Mucosa of descending colon (tissue), 3 donors: ENCODE data around the gene HHLA2. TPM values are rescaled to one million over a fixed set of nuclear protein-coding genes. Genes with fewer than 3 reads are reported as not detected.
A peak's percentile ranks its signal among the peaks of the same experiment; 100 is the strongest.

Experiments
- ATAC-seq: fragments of 200-7000 bp; cut with Tn5 transposase; one replicate; pipeline ENCODE4 v1.9.1; 2020; ENCODE audit warnings: mild to moderate bottlenecking, moderate library complexity
- DNase-seq, 3 donors: peaks; one replicate each; pipeline ENCODE4 v3.0.0-alpha.2; 2020
- H3K36me3 ChIP-seq: fragments of 200-600 bp; one replicate; pipeline ENCODE4 v1.8.0; 2021; ENCODE audit warnings: low read depth, mild to moderate bottlenecking
- H3K4me1 ChIP-seq: fragments of 200-600 bp; one replicate; pipeline ENCODE4 v1.8.0; 2021; ENCODE audit warnings: low read depth, mild to moderate bottlenecking
- H3K4me3 ChIP-seq: fragments of 200-600 bp; one replicate; pipeline ENCODE4 v1.8.0; 2021; ENCODE audit warnings: mild to moderate bottlenecking
- H3K9me3 ChIP-seq: fragments of 200-600 bp; one replicate; pipeline ENCODE4 v1.8.0; 2021; ENCODE audit warnings: mild to moderate bottlenecking
- intact Hi-C, 2 donors: fragments of 100-400 bp; cut with DNase I in 1 of 2; cut with micrococcal nuclease in 1 of 2; formaldehyde crosslinking; loops; one replicate each; pipeline versions ENCODE4 v1.11.0 to v1.11.1; 2022; cut with DNase I, micrococcal nuclease
- total RNA-seq, 3 donors: library from RNA; stranded (reverse); fragmentation: NEBNext Ultra II Directional in 2 of 3; extraction: Animal tissue kit (Norgen Biotek cat#: 25700) in 2 of 3; gene quantifications; one replicate each; pipeline versions ENCODE4 v1.2.1 to v1.2.4, GENCODE V29; 2021 to 2023
- TF ChIP-seq, protein P1 (sequence below): fragments of 200-600 bp; IDR thresholded peaks from one replicate; pipeline ENCODE4 v1.8.0; 2022; ENCODE audit warnings: antibody characterized with exemption, mild to moderate bottlenecking
- donor health status: DM: no; HTN: no; CAD: no; lungs with moderate emphysema.
- donor health status: DM: no; HTN: no; CAD: no.
- donor health status: DM: no; HTN: yes; CAD: no.

HHLA2 gene
- total RNA-seq, 3 donors from 2014 or later, result 98.2 to 276 (median 169) TPM

DNA sequence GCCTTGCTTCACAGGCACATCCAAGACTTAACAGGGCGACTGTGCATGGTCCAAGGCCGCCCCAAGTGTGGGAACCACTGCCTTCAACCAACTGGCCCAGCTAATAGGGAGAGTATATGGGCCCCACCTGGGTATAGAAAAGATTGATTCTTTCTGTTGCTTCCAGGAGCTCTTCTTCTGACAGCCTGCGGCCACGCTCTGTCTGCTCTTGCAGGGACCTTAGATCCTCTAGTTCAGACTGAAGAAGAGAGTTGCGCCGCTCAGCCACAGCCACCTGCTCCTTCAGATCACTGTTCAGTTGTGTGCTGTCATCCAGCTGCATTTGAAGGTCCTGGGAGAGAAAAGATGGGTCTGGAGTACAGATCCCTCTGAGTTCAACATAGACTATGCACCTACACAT is 102.2 kb downstream of the HHLA2 start:
- H3K4me1 ChIP-seq, result peaks cover under 1% of the 10 kb centered on the region
- TF ChIP-seq, protein P1, sequence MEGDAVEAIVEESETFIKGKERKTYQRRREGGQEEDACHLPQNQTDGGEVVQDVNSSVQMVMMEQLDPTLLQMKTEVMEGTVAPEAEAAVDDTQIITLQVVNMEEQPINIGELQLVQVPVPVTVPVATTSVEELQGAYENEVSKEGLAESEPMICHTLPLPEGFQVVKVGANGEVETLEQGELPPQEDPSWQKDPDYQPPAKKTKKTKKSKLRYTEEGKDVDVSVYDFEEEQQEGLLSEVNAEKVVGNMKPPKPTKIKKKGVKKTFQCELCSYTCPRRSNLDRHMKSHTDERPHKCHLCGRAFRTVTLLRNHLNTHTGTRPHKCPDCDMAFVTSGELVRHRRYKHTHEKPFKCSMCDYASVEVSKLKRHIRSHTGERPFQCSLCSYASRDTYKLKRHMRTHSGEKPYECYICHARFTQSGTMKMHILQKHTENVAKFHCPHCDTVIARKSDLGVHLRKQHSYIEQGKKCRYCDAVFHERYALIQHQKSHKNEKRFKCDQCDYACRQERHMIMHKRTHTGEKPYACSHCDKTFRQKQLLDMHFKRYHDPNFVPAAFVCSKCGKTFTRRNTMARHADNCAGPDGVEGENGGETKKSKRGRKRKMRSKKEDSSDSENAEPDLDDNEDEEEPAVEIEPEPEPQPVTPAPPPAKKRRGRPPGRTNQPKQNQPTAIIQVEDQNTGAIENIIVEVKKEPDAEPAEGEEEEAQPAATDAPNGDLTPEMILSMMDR, result no peak
- DNase-seq, result no peak
- intact Hi-C loops, result no loop called here
- H3K9me3 ChIP-seq, result no peaks in the 10 kb centered on the region
- H3K4me3 ChIP-seq, result no peak overlapping the region
- no peaks in the 10 kb centered on the region for H3K36me3 ChIP-seq
- ATAC-seq, result no peak

DNA sequence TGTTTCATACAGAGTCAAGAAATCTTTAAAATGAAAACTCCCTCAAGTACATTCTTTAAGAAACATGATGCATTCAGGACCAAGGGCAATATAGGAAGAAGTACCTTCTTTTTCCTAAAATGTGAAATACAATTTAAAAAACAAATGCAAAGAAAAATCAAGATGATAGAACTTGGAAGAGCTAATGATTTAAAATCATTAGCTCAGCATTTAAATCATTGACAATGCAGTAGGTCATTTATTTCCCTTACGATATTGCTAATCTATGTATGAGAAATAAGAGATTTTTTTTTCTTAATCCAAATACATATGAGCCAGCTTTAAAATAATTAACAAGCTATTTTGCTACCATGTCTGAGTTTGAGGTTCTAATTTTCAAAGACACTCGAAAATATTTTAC is 105.5 kb downstream of the HHLA2 start:
- intact Hi-C loops, result no loop called here
- no peak for ATAC-seq
- no peak for DNase-seq
- Histone ChIP-seq H3K4me1 (peaks cover 30% of the 10 kb centered on the region), H3K9me3 (no peaks in the 10 kb centered on the region), H3K36me3 (no peaks in the 10 kb centered on the region), H3K4me3 (no peak overlapping the region)
- TF ChIP-seq, protein P1, result no peak

DNA sequence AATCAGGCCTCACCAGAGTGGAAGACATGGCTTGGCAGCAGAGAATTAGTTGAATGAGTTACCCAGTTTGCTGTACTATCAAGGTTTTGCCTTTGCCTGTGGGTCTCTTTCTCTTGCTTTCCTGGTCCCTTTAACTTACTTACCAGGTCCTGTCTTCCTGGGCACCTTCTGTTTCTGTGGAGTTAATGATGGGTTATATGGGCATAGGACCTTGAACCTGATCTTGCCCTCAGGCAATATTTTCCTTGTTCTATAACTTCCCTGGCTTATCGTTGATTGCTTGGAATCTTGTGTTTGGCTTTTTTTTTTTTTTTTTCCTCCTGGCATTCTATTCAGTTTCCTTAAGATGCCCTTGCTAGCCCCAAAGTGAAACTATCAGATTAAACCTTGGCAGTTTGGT is 106.8 kb downstream of the HHLA2 start:
- TF ChIP-seq, protein P1, result no peak
- Histone ChIP-seq H3K9me3 (no peaks in the 10 kb centered on the region), H3K4me3 (no peak overlapping the region), H3K4me1 (peaks cover 30% of the 10 kb centered on the region), H3K36me3 (no peaks in the 10 kb centered on the region)
- DNase-seq (peak in 1 of 3 donors; percentile 58), ATAC-seq (peak; percentile 65)
- intact Hi-C loops, result no loop called here

DNA sequence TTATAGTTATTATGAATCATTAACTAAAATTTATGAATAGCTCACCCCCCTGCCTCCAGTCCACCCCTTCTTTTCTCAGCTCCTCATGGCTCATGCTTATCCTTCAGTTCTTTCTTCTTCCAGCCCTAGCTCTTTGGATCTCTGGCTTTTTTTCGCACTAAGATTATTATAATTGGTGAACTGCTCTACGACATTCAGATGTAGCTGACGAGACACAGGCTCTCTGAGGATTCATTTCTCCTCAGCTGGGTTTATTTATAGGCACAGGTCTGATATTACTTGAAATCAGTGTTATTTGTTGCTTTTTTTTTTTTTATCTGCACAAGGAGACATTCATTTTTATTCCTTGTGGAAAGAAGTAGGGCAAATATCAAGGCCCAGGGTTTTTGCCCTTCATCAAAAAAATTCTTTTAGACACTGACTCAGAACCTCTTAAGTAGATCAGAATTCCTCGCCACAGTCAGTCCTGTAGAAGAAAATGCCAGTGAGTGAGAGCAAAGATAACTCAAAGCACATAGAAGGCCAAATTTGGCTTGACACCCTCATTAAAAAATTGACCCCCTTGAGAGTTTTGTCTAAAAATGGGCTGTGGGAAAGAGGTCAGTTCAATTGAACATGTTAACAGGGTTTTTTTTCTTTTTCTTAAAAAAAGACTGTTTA is 107.5 kb downstream of the HHLA2 start:
- no peak for DNase-seq
- H3K9me3 ChIP-seq, result no peaks in the 10 kb centered on the region
- TF ChIP-seq, protein P1, result no peak

DNA sequence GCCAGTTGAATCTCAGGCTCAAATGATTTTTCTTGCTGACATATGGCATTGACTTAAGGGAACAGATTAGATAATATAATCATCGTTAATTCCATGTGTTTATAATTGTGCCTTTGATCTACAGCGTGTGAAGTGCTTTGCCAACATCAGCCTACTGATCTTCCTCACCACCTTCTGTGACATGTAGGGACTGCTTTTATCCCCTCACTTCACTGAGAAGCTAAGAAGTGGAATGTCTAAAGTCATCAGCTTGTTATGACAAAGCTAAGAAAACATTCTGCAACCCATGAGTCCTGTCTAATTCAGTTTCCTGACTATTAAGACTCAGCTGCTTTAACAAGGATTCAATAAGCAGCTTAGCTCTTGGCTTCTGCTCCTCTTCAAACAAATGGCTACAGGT is 108.0 kb downstream of the HHLA2 start:
- Histone ChIP-seq H3K9me3 (no peaks in the 10 kb centered on the region), H3K4me3 (no peak overlapping the region), H3K36me3 (no peaks in the 10 kb centered on the region), H3K4me1 (peaks cover 30% of the 10 kb centered on the region)
- TF ChIP-seq, protein P1, result no peak
- intact Hi-C loops, result no loop called here
- no peak for DNase-seq
- no peak for ATAC-seq

More for the DNA sequence above, 107.5 kb downstream of the HHLA2 start:
- ATAC-seq, result no peak
- H3K4me1 ChIP-seq, result peaks cover 30% of the 10 kb centered on the region
- no peaks in the 10 kb centered on the region for H3K36me3 ChIP-seq
- no peak overlapping the region for H3K4me3 ChIP-seq
- intact Hi-C loops, result no loop called here
